ENCODE measurements around the gene FGF9.

DNA sequence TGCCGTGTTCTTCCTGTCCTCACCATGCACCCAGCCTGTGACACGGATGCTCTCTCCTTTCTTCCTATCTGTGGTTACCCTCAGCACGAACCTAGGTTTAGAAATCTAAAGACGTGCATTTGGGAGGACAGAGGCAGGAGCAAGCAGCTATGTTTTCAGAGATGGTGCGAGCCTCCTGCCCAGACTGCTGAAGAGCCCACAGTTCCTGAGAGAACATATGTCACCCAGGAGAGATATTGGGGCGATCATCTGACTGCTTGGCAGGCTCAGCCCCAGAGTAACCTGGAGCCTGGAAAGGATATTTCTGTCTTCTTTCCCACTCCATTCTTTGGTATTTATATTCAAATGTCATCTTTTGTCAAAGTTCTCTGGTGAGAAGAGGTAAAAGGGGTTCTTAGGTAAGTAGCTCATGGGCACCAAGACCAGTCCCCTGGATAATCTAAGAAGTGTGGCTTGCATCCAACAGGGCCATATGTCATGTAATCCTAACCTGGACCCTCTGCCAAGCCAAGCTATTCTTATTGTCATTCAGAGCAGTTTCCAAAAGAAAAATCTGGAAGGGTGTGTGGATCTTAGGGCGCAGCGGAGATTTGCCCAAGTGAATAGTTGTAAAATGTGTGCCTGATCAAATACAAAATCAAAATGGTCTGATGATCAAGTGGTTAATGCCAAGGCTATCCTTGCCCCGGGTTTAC, 59.5 kb downstream of the FGF9 start:
- TF ChIP-seq, protein P1, sequence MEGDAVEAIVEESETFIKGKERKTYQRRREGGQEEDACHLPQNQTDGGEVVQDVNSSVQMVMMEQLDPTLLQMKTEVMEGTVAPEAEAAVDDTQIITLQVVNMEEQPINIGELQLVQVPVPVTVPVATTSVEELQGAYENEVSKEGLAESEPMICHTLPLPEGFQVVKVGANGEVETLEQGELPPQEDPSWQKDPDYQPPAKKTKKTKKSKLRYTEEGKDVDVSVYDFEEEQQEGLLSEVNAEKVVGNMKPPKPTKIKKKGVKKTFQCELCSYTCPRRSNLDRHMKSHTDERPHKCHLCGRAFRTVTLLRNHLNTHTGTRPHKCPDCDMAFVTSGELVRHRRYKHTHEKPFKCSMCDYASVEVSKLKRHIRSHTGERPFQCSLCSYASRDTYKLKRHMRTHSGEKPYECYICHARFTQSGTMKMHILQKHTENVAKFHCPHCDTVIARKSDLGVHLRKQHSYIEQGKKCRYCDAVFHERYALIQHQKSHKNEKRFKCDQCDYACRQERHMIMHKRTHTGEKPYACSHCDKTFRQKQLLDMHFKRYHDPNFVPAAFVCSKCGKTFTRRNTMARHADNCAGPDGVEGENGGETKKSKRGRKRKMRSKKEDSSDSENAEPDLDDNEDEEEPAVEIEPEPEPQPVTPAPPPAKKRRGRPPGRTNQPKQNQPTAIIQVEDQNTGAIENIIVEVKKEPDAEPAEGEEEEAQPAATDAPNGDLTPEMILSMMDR (IDR thresholded peaks at IDR 0.05), result no peak
- no peak for TF ChIP-seq POLR2A (IDR thresholded peaks at IDR 0.05)

All from stomach (tissue), 4 donors.